ENCODE results near the gene ZNF180. TPM values are rescaled to one million over a fixed set of nuclear protein-coding genes. Genes with fewer than 3 reads are reported as not detected.
A peak's percentile ranks its signal among the peaks of the same experiment; 100 is the strongest.

Gene ZNF180
- total and polyA plus RNA-seq, 2 donors (not counting 3 experiments of a cell fraction or from before 2014, with no cell fraction given) = 2.1 to 8.6 TPM

DNA sequence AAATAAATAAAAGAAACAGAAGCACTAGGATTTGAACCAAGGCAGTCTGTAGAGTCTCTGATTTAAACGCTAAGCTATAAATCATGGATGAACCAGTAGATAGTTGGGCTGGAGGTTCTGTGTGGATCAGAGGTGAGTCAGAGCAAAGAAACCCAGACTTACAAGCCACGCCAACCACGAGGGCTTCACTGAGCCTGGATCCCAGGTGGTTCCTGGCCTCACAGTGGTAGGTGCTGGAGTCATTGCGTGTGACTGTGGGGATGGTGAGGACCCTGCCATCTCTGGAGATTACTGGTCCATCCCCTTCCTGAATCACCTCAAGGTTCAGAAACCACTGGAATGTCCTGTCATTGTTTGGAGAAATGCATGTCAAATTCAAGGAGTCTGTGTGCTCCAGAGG is 48.4 kb upstream of the ZNF180 start:
- Histone ChIP-seq H4K20me1 (replicated peaks; ENCODE audit: control insufficient read depth, extremely low read depth, insufficient read depth, low read length) (no peaks in the 10 kb centered on the region), H3K4me3 (replicated peaks in 1 of 3; ENCODE audit: insufficient read depth in 1 of 3, low read depth in 1 of 3, low read length in 3 of 3) (no peak overlapping the region), H2AFZ (ENCODE audit: low read depth, low read length) (no peak overlapping the region), H3K4me2 (ENCODE audit: insufficient read depth, low read length) (no peak overlapping the region), H3K27ac (ENCODE audit: insufficient read depth, low read depth, low read length) (no peak overlapping the region), H3K9ac (replicated peaks; ENCODE audit: extremely low read depth, insufficient read depth, low read length) (no peak overlapping the region), H3K36me3 (ENCODE audit: control insufficient read depth in 2 of 2, extremely low read depth in 1 of 2, insufficient read depth in 2 of 2, low read length in 2 of 2) (no peaks in the 10 kb centered on the region), H3K27me3 (ENCODE audit: control insufficient read depth in 2 of 2, insufficient read depth in 2 of 2, low read length in 2 of 2) (peaks cover 0 to 2% of the 10 kb centered on the region in 2 experiments), H3K79me2 (ENCODE audit: control insufficient read depth, insufficient read depth, low read length) (no peaks in the 10 kb centered on the region), H3K9me1 (replicated peaks; ENCODE audit: control insufficient read depth, extremely low read depth, insufficient read depth, low read length) (no peaks in the 10 kb centered on the region), H3K4me1 (ENCODE audit: control insufficient read depth, extremely low read depth, insufficient read depth, low read length) (no peaks in the 10 kb centered on the region), H3K9me3 (replicated peaks; ENCODE audit: control insufficient read depth, insufficient read depth, low read length) (no peaks in the 10 kb centered on the region)
- FAIRE-seq (peak; percentile 8), DNase-seq (ENCODE audit: low read depth, low spot score) (no peak)
- dilution Hi-C loops (cut with MboI; ENCODE audit: extremely low pct_ligation_motif_present, low sequenced_read_pairs) = no loop called here
- TF ChIP-seq CTCF (IDR thresholded peaks at IDR 0.05; ENCODE audit: extremely low read depth in 1 of 2, insufficient read depth in 1 of 2, low read depth in 1 of 2, low read length in 2 of 2) = no peak
- TF ChIP-seq FOS (IDR thresholded peaks at IDR 0.05; ENCODE audit: borderline replicate concordance, insufficient read depth, low read length) = peak; percentile 25
- ChIA-PET CTCF (interaction anchor here (1.1 to 2.2 kb wide), 4 partner anchors 15 to 222 kb away, joined by 3 to 10 read pairs (median 3); no protein-coding TSS in a partner anchor), POLR2A (no interaction called here)
- no TSS peak for BruUV-seq (replicated peaks)
- intact Hi-C loops (cut with micrococcal nuclease) = no loop called here

DNA sequence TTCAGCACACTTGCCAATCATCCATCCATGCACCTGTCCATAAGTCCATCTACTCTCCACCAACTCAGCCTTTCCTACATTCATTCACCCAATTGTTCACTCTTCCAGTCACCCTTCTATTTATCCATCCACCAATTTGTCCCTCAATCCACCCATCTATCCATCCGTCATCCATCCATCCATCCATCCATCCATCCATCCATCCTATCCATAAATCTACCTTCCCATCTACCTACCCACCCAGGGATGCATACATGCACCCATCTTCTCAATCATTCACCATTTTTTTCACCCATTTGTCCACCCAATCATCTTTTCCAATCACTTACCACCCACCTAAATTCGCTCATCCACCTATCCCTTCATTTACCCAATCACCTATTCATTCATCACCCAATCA is 43.7 kb upstream of the ZNF180 start:
- no TSS peak for BruUV-seq (replicated peaks)
- H3K4me3 ChIP-seq (replicated peaks in 1 of 3; ENCODE audit: insufficient read depth in 1 of 3, low read depth in 1 of 3, low read length in 3 of 3) = no peak overlapping the region
- no peaks in the 10 kb centered on the region for H3K9me1 ChIP-seq (replicated peaks; ENCODE audit: control insufficient read depth, extremely low read depth, insufficient read depth, low read length)
- ChIA-PET POLR2A (no interaction called here), CTCF (no interaction called here)
- no peaks in the 10 kb centered on the region for H3K27me3 ChIP-seq (ENCODE audit: control insufficient read depth in 2 of 2, insufficient read depth in 2 of 2, low read length in 2 of 2)
- no peaks in the 10 kb centered on the region for H3K4me1 ChIP-seq (ENCODE audit: control insufficient read depth, extremely low read depth, insufficient read depth, low read length)
- intact Hi-C loops (cut with micrococcal nuclease) (no loop called here), dilution Hi-C loops (cut with MboI; ENCODE audit: extremely low pct_ligation_motif_present, low sequenced_read_pairs) (no loop called here)
- no peaks in the 10 kb centered on the region for H4K20me1 ChIP-seq (replicated peaks; ENCODE audit: control insufficient read depth, extremely low read depth, insufficient read depth, low read length)
- no peaks in the 10 kb centered on the region for H3K79me2 ChIP-seq (ENCODE audit: control insufficient read depth, insufficient read depth, low read length)
- no peak overlapping the region for H2AFZ ChIP-seq (ENCODE audit: low read depth, low read length)
- no peak overlapping the region for H3K27ac ChIP-seq (ENCODE audit: insufficient read depth, low read depth, low read length)
- no peaks in the 10 kb centered on the region for H3K9me3 ChIP-seq (replicated peaks; ENCODE audit: control insufficient read depth, insufficient read depth, low read length)
- FAIRE-seq = no peak
- H3K36me3 ChIP-seq (ENCODE audit: control insufficient read depth in 2 of 2, extremely low read depth in 1 of 2, insufficient read depth in 2 of 2, low read length in 2 of 2) = no peaks in the 10 kb centered on the region
- DNase-seq (ENCODE audit: low read depth, low spot score) = no peak
- TF ChIP-seq JUN (IDR thresholded peaks at IDR 0.05; ENCODE audit: borderline replicate concordance, insufficient read depth, insufficient read length, low read depth) = no peak
- no peak for TF ChIP-seq EZH2 (IDR thresholded peaks at IDR 0.05; ENCODE audit: borderline replicate concordance, low read depth, low read length, severe bottlenecking)
- TF ChIP-seq POLR2AphosphoS5 (IDR thresholded peaks at IDR 0.05; ENCODE audit: insufficient read depth, low read depth, low read length) = no peak
- TF ChIP-seq, protein P1, sequence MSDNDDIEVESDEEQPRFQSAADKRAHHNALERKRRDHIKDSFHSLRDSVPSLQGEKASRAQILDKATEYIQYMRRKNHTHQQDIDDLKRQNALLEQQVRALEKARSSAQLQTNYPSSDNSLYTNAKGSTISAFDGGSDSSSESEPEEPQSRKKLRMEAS (IDR thresholded peaks at IDR 0.05; ENCODE audit: insufficient read depth, insufficient read length) = no peak
- no peak for TF ChIP-seq GATA2 (IDR thresholded peaks at IDR 0.05; ENCODE audit: insufficient read depth, insufficient read length, low read depth, low read length)
- no peak for TF ChIP-seq FOS (IDR thresholded peaks at IDR 0.05; ENCODE audit: borderline replicate concordance, insufficient read depth, low read length)
- no peak for TF ChIP-seq POLR2A (IDR thresholded peaks at IDR 0.05; ENCODE audit: low read depth, low read length)
- TF ChIP-seq MYC (IDR thresholded peaks at IDR 0.05; ENCODE audit: low read depth, low read length) = no peak
- no peak overlapping the region for H3K4me2 ChIP-seq (ENCODE audit: insufficient read depth, low read length)
- H3K9ac ChIP-seq (replicated peaks; ENCODE audit: extremely low read depth, insufficient read depth, low read length) = no peak overlapping the region

Measured in endothelial cell of umbilical vein (primary cell).